Chondrocyte (in vitro differentiated cells): Measurements from ENCODE around the gene CYP26A1. TPM values are rescaled to one million over a fixed set of nuclear protein-coding genes. Genes with fewer than 3 reads are reported as not detected.
"Not testable (repeated sequence)": the region's sequence is repeated elsewhere in the genome, so short reads cannot be mapped to it uniquely, and the experiment has no call there.

Experiments used
- DNase-seq: peaks from one replicate; pipeline ENCODE4 v3.0.0; 2021; ENCODE audit warnings: mixed read lengths, low spot score
- H3K27ac Mint-ChIP-seq: one replicate; pipeline ENCODE4 v1.8.0; 2021; ENCODE audit warnings: mild to moderate bottlenecking, moderate library complexity, mixed read lengths; ENCODE audit not compliant: unreplicated experiment
- H3K27me3 Mint-ChIP-seq: 2 replicates; pipeline ENCODE4 v1.8.0; 2021; ENCODE audit warnings: low read depth, mixed read lengths
- H3K36me3 Mint-ChIP-seq: 2 replicates; pipeline ENCODE4 v1.8.0; 2021; ENCODE audit warnings: low read depth, mixed read lengths
- H3K4me1 Mint-ChIP-seq: 2 replicates; pipeline ENCODE4 v1.8.0; 2021; ENCODE audit warnings: low read depth, mild to moderate bottlenecking, mixed read lengths
- H3K4me3 Mint-ChIP-seq: one replicate; pipeline ENCODE4 v1.8.0; 2021; ENCODE audit warnings: mild to moderate bottlenecking, moderate library complexity, mixed read lengths; ENCODE audit not compliant: unreplicated experiment
- H3K9me3 Mint-ChIP-seq: 2 replicates; pipeline ENCODE4 v1.8.0; 2021; ENCODE audit warnings: low read depth, mixed read lengths
- CTCF ChIP-seq: fragments of 200-600 bp; sonication (generic); IDR thresholded peaks from 2 replicates; pipeline ENCODE4 v1.5.0; 2021; ENCODE audit warnings: antibody characterized with exemption, mild to moderate bottlenecking, moderate library complexity
- total RNA-seq: library from RNA; stranded (reverse); gene quantifications from 3 replicates; pipeline ENCODE4 v1.2.1, GENCODE V29; 2021

Gene CYP26A1
- total RNA-seq, 1 donor from 2014 or later = 0.47 TPM

- no peak for TF ChIP-seq CTCF
- Mint-ChIP-seq H3K36me3 (no peaks in the 10 kb centered on the region), H3K9me3 (peaks cover 3% of the 10 kb centered on the region), H3K27me3 (no peaks in the 10 kb centered on the region), H3K27ac (no peak overlapping the region), H3K4me3 (no peak overlapping the region), H3K4me1 (no peaks in the 10 kb centered on the region)
- DNase-seq = no peak
Observed at GRCh38 chr10:93096901-93097300, 23.2 kb downstream of the CYP26A1 start.

- no peaks in the 10 kb centered on the region for H3K27me3 Mint-ChIP-seq
- peaks cover 3% of the 10 kb centered on the region for H3K9me3 Mint-ChIP-seq
- no peak overlapping the region for H3K27ac Mint-ChIP-seq
- DNase-seq = no peak
- TF ChIP-seq CTCF = no peak
- H3K36me3 Mint-ChIP-seq = no peaks in the 10 kb centered on the region
- H3K4me1 Mint-ChIP-seq = no peaks in the 10 kb centered on the region
- no peak overlapping the region for H3K4me3 Mint-ChIP-seq
Observed at GRCh38 chr10:93097386-93097785, 23.7 kb downstream of the CYP26A1 start.

- peaks cover 2% of the 10 kb centered on the region for H3K36me3 Mint-ChIP-seq
Observed at GRCh38 chr10:93098816-93099215, 25.1 kb downstream of the CYP26A1 start.

GRCh38 chr10:93099670-93100069 is 26.0 kb downstream of the CYP26A1 start:
- Mint-ChIP-seq H3K9me3 (peaks cover 14% of the 10 kb centered on the region), H3K27ac (no peak overlapping the region), H3K4me3 (no peak overlapping the region), H3K36me3 (peaks cover 5% of the 10 kb centered on the region), H3K27me3 (no peaks in the 10 kb centered on the region), H3K4me1 (no peaks in the 10 kb centered on the region)
- no peak for TF ChIP-seq CTCF
- no peak for DNase-seq

More at GRCh38 chr10:93098816-93099215, 25.1 kb downstream of the CYP26A1 start:
- Mint-ChIP-seq H3K4me1 (no peaks in the 10 kb centered on the region), H3K9me3 (peaks cover 10% of the 10 kb centered on the region), H3K4me3 (no peak overlapping the region), H3K27me3 (no peaks in the 10 kb centered on the region), H3K27ac (no peak overlapping the region)
- DNase-seq = no peak
- no peak for TF ChIP-seq CTCF

GRCh38 chr10:93101148-93101547 is 27.5 kb downstream of the CYP26A1 start:
- H3K36me3 Mint-ChIP-seq, H3K4me3 Mint-ChIP-seq, DNase-seq, H3K27me3 Mint-ChIP-seq, H3K4me1 Mint-ChIP-seq, H3K27ac Mint-ChIP-seq: not testable (repeated sequence)
- peaks cover 14% of the 10 kb centered on the region for H3K9me3 Mint-ChIP-seq

- Mint-ChIP-seq H3K4me1 (peaks cover 10% of the 10 kb centered on the region), H3K9me3 (peaks cover 16% of the 10 kb centered on the region), H3K27ac (no peak overlapping the region), H3K36me3 (peaks cover 7% of the 10 kb centered on the region), H3K4me3 (no peak overlapping the region), H3K27me3 (no peaks in the 10 kb centered on the region)
- TF ChIP-seq CTCF = no peak
- no peak for DNase-seq
Observed at GRCh38 chr10:93103953-93104352, 30.3 kb downstream of the CYP26A1 start.
